Measurements from ENCODE around the gene KRTAP4-5.
"Not testable (repeated sequence)": the region's sequence is repeated elsewhere in the genome, so short reads cannot be mapped to it uniquely, and the experiment has no call there.

Gene KRTAP4-5

DNA sequence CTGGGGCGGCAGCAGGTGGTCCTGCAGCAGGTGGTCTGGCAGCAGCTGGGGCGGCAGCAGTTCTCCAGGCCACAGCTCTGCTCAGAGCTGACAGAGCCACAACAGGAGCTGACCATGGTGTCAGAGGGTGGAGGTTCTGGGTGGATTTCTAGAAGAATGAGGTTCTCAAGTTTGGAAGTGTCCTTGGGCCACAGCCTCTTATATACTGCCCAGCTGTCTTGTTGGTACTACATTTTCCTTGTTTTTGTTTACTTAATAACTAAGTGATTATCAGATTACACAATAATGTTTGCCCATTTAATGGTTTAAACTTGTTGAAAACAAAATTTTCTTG is at the start of gene KRTAP4-5:
TSS of gene KRTAP4-5 (minus strand) at position 174 of the 334 bp plus-strand sequence. CDS start at position 116, 58 bp downstream.
- FAIRE-seq: no peak

DNA sequence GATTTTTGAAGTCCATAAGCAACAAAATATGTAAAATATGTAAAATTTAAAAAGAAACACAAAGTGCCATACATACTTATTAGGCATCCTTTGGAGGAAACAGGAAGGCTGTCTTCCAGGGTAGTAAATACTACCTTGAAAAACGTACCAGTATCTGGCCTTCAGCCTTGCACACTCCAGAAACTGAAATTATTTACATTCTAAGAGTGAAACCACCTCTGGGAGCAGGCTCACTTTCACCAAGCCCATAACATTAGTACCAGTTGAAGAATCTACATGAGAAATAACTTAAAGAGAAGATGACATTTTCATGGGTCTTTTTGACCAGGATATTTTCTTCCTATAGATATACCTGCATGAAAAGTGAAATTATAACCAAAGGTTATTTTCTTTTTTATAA is 46.4 kb upstream of the KRTAP4-5 start:
- FAIRE-seq: no peak

DNA sequence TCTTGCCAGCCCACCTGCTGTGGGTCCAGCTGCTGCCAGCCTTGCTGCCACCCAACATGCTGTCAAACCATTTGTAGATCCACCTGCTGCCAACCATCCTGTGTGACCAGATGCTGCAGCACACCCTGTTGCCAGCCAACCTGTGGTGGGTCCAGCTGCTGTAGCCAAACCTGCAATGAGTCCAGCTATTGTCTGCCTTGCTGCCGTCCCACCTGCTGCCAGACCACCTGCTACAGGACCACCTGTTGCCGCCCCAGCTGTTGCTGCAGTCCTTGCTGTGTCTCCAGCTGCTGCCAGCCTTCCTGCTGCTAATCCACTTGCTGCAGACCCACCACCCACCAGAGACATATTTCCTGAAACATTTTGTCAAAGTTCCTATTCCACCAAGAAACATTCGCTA is 40.7 kb upstream of the KRTAP4-5 start:
- no peak for FAIRE-seq

DNA sequence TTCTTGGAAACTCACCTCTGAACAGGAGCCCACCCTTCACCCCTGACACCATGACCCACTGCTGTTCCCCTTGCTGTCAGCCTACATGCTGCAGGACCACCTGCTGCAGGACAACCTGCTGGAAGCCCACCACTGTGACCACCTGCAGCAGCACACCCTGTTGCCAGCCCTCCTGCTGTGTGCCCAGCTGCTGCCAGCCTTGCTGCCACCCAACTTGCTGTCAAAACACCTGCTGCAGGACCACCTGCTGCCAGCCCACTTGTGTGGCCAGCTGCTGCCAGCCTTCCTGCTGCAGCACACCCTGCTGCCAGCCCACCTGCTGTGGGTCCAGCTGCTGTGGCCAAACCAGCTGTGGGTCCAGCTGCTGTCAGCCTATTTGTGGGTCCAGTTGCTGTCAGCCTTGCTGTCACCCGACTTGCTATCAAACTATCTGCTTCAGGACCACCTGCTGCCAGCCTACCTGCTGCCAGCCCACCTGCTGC is 40.3 kb upstream of the KRTAP4-5 start, which contains the start of gene KRTAP9-1:
TSS of gene KRTAP9-1 (plus strand) at position 51 of the 482 bp plus-strand sequence. CDS start at position 51, 0 bp downstream.
- not testable (repeated sequence) for FAIRE-seq

DNA sequence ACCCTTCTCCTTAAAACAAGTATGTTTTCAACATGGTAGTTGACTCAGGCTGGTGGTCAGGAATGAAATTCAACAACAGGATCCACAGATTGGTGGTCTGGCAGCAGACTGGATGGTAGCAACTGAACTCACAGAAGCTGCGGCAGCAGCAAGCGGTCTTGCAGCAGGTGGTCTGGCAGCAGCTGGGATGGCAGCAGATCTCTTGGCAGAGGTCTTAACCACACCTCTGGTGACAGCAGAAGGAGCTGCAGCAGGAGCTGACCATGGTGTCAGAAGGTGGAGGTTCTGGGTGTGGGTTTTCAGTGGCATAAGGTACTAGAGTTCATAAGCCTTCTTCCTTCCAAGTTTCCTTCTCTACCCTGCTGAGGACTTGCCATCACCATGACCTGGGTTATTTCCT is 37.2 kb upstream of the KRTAP4-5 start:
- no peak for FAIRE-seq

DNA sequence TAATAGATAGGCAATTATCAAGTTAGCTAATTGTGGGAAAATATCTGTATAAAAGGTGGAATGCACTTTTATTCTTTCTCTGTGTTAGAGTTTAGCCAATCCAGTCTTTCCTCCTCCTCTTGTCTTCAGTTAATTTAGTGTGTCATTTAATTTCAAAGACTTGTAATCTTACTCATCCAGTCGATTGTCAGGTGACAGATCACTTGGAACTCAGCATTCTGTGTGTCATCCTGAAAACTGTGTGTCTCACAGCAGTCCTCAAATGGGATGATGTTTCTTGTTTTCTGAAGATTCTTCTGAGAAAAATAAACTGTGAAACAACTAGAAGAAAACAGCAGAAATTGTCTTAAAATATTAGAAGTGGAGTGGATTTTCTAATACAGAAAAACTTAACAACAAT is 35.4 kb upstream of the KRTAP4-5 start:
- FAIRE-seq: no peak

DNA sequence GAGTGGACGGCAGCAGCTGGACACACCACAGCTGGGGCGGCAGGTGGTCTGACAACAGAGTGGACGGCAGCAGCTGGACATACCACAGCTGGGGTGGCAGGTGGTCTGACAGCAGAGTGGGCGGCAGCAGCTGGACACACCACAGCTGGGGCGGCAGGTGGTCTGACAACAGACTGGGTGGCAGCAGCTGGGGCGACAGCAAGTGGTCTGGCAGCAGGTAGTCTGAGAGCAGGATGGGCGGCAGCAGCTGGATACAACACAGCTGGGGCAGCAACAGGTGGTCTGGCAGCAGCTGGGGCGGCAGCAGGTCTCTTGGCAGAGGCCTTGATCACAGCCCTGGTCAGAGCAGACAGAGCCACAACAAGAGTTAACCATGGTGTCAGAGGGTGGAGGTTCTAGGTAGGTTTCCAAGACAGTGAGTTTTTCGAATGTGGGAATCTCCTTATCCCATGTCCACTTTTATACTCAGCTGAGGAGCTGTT is 34.9 kb upstream of the KRTAP4-5 start, which contains the start of gene KRTAP4-1:
TSS of gene KRTAP4-1 (minus strand) at position 432 of the 482 bp plus-strand sequence. CDS start at position 375, 57 bp downstream.
- FAIRE-seq: no peak

DNA sequence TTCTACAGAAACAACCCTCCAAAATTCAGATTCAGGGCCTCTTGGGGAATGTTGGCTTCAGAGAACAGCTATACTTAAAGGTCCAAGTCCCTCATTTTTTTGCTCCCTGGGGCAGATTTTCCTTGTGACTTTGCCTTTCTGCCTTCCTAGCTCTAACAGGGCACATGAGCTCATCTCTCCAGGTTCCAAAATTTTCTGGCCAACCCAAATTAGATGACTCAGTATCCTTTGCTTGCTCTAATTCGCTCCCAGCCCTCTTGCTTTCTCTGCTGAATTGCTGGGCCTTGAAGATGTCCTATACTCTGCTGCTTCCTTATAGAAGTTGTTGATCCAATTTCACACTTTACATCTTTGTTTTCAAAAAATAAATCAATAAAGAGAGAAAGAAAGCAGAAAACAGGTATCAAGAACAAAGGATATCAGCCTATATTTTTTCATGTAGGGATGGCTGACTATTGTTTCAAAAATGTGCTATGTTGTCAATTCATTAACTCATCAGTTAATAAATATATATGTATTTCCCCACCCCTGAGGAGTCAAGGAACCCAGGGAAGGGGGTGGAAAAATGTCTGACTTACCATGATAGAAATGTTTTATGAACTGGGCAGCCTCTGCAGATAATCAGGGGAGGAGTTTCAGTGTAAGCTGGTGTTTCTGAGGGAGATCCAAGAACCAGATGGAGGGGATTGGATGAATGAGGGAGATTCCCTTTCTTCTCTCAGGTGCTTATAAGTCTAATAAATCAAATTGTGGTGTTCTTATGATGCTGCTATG is 29.4 kb upstream of the KRTAP4-5 start:
- FAIRE-seq: no peak

DNA sequence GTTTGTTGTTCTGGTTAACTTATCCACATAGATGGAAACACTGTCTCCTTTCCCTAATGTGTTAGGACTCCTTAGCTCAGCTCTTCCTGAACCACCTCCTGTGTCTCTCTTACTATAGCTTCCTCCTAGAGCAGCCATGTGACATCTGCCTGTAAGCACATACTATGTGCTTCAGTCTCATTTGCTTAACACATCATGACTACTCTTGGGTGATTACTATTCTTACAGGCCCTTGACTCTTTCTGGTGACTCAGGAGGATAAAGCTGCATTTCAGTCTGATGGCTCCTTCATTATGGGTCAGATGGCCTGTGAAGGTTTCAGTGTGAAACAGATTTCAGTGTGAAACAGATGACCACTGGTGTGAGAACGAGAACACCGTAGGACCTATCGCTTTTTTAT is 28.7 kb upstream of the KRTAP4-5 start:
- no peak for FAIRE-seq

DNA sequence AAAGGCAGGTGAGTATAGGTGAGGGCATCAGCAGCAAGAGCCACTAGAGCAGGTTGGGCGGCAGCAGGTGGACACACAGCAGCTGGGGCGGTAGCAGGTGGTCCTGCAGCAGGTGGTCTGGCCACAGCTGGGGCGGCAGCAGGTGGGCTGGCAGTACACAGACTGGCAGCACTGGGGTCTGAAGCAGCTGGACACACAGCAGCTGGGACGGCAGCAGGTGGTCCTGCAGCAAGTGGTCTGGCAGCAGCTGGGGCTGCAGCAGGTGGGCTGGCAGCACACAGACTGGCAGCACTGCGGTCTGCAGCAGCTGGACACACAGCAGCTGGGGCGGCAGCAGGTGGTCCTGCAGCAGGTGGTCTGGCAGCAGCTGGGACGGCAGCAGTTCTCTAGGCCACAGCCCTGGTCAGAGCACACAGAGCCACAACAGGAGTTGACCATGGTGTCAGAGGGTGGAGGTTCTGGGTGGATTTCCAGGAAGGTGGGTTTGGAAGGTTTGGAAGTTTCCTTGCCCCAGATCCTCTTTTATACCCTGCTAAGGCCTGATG is 28.2 kb upstream of the KRTAP4-5 start, which contains the start of gene KRTAP4-2:
TSS of gene KRTAP4-2 (minus strand) at position 495 of the 545 bp plus-strand sequence. CDS start at position 438, 57 bp downstream.
- no peak for FAIRE-seq

DNA sequence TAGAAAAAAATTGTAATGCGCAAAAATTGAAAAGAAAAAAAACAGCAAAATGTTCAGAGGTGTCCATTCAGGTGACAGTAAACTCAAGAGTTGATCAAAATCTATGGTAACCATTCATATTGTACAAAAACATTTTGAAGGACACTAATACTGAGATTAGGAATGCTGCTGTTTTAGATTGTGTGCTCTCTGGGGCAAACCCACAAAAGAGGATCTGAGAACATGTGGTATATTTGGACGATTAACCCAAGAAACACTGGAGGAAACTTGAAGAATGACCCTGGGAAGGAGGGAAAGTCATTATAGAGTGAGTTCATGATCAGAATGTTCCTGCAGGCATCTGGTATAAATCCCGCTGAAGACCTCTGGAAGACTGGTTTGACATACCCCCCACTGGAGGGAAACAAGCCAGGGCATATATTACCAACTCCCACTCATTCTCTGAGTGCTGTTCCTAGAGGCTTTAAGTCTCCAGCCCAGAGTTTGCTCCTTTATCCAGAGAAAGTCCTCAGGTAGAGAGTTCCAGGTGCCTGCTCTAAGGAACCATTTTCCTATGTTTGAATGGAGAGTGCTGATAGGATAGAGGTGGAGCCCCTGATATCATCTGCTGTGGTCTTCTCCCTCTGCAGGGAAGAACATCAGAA is 27.2 kb upstream of the KRTAP4-5 start:
- FAIRE-seq: peak; percentile 29

DNA sequence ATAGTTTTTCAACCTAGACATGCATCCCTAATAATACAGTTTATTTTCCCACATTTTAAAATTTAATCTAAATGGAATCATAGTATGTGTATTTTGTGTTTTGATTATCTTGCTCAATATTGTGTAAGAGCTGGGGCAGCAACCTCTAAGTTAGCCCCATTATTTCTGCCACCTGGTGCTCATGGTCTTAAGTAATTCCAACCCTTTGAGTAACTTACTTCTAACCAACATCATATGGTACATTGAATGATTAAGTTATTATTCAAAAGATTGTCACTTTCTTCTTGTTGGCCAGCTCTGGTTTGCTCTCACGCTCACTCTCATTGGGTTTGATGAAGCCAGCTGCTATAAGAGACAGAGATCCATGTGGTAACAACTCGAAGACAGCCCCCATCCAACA is 22.3 kb upstream of the KRTAP4-5 start:
- no peak for FAIRE-seq

DNA sequence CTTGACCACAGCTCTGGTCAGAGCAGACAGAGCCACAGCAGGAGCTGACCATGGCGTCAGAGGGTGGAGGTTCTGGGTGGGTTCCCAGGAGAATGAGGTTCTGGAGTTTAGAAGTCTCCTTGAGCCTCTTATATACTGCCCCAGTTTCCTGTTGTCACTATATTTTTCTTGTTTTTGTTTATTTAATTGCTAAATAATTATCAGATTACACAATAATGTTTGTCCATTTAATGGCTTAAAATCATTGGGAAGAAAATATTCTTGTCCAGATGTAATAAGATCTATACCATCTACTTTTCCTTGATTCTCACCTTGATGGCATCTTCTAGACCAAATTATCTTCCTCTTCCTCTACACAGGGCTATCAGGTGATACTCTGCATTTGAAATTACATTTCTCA is 18.5 kb upstream of the KRTAP4-5 start, which contains the start of gene KRTAP4-3:
TSS of gene KRTAP4-3 (minus strand) at position 101 of the 400 bp plus-strand sequence. CDS start at position 52, 49 bp downstream.
- no peak for FAIRE-seq

DNA sequence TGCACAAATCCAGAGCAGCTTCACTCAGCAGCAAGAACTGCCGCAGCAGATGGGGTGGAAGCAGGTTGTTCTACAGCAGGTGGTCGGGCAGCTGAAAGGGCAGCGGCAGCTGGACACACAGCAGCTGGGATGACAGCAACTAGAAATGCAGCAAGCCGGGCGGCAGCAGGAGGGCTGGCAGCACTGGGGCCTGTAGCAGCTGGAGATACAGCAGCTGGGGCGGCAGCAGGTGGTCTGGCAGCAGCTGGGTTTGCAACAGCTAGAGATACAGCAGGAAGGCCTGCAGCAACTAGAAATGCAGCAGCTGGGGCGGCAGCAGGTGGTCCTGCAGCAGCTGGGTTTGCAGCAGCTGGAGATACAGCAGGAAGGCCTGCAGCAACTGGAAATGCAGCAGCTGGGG is 17.9 kb upstream of the KRTAP4-5 start:
- no peak for FAIRE-seq

DNA sequence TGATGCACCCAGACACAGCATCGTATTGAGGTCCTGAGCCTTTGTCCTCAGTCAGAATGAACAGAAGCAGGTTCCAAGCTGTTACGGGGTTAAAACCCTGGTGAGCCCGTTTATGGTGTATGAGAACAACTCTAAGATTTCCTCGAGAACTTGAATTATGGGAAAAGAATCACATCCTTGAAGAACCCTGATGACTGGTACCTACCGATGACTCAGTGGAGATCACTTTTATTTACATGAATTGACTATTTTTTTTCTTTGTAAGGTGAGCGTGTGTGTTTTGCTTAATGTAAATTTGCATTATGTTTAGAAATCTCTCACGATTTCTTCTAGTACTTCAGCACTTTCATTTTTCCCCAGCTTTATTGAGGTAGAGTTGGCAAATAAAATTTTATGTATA is 14.2 kb upstream of the KRTAP4-5 start:
- FAIRE-seq: no peak

DNA sequence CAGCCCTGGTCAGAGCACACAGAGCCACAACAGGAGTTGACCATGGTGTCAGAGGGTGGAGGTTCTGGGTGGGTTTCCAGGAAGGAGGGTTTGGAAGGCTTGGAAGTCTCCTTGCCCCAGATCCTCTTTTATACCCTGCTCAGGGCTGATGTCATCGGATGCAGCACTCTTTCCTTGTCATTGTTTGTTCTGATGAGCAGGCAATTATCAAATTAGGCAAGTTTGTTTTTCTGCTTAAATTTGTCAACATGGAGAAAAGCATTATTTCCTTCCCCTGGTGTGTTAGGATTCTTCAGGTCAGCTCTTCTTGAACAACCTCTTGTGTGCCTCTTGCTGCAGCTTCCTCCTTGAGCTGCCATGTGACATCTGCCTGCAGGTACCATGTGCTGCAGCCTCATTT is 11.0 kb upstream of the KRTAP4-5 start, which contains the start of gene KRTAP4-4:
TSS of gene KRTAP4-4 (minus strand) at position 101 of the 400 bp plus-strand sequence. CDS start at position 44, 57 bp downstream.
- no peak for FAIRE-seq

DNA sequence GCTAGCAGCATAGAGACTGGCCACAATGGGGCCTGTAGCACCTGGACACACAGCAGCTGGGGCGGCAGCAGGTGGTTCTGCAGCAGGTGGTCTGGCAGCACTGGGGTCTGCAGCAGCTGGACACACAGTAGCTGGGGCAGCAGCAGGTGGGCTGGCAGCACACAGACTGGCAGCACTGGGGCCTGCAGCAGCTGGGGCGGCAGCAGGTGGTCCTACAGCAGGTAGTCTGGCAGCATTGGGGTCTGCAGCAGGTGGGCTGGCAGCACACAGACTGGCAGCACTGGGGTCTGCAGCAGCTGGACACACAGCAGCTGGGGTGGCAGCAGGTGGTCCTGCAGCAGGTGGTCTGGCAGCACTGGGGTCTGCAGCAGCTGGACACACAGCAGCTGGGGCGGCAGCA is 10.6 kb upstream of the KRTAP4-5 start:
- FAIRE-seq: not testable (repeated sequence)

DNA sequence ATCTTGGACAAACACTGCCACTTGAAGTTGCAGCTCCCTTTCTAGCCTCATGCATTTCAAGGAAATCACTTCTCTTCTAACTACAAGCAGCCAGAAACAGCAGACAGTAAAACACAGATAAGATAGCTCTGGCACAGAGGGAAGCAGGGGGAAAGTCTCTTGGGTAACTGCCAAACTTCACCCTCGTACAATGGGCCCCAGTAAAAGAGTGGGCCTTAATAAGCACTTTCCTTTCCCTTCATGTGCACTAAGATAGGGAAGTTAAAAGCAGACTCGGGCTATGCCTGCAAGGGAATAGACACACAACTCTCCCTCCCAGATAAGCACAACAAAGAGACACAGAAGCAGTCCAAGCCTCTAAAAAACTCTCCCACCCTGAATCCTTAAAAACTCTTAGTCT is 4.2 kb upstream of the KRTAP4-5 start:
- no peak for FAIRE-seq

DNA sequence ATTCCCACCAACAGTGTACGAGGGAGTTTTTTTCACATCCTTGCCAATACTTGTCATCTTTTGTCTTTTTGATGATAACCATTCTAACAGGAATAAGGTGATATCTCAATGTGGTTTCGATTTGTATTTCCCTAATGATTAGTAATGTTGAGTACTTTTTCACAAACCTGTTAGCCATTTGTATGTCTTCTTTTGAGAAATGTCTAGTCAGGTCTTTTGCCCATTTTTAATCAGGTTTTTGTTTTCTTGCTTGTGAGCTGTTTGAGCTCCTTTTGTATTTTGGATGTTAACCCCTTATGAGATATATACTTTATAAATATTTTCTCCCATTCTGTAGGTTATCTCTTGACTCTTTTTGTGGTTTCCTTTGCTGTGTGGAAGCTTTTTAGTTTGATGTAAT is 1.9 kb upstream of the KRTAP4-5 start:
- FAIRE-seq: no peak

DNA sequence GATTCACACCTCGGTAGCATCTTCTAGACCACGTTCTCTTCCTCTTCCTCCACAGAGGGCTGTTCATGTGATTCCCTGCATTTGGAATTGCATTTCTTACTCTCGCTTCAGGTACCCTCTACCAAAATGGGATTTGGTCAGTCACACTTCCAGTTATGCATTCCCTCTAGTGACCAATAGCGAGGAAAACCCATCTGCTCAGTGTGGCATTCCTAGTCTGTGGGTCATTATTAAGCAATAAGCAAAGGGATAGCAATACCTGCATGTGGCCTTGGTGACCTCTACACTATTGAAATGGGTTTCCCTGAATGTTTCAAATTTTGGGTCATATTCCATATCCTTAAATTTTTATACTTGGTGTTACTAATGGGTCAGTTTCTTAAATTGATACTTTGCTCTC is 401 bp upstream of the KRTAP4-5 start:
- FAIRE-seq: no peak

DNA sequence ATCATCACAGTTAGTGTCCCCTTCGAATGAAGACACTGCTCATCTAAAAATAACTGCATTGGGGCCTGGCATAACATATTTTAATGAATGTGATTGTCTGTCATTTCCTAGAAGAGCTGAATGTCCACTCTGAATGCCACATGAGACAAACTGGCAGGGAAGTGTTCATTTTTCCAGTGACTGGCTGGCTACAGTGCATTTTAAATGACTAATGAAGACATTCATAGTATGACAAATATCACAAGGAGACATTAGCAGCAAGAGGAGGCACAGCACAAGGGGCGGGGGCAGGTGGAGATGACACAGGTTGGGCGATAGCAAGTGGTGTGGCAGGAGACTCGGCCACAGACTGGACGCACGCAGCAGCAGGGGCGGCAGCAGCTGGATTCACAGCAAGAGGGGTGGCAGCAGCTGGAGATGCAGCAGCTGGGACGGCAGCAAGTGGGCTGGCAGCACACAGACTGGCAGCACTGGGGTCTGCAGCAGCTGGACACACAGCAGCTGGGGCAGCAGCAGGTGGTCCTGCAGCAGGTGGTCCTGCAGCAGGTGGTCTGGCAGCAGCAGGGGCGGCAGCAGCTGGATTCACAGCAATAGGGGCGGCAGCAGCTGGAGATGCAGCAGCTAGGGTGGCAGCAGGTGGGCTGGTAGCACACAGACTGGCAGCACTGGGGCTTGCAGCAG is 514 bp downstream of the KRTAP4-5 start:
- FAIRE-seq: not testable (repeated sequence)

DNA sequence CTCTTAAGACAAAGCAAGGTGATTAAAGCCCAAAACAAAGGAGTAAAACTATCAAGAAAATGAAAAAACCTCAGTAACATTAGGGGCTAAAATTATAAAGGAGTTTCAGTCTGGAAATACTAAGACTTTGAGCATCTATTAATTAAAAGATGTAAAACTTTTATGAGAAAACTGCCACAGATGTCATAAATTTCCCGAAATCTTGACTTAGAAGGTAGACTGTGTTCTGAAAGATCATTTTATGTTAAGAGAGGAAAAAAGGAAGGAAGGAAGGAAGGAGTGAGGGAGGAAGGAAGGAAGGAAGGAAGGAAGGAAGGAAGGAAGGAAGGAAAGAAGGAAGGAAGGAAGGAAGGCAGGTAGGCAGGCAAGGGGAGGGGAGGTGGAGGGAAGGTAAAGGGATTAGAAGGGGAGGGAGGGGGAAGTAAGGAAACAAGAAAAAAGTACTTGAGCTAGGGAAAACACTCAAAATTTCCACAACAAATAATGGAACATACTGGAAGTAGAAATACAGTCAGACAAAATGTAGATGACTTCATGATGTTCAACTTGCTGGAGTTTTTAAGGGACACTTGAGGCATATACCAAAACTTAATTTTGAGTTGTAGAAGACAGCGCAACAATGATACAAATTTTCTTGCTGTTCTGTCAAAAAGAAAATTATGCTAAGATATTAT is 2.0 kb downstream of the KRTAP4-5 start:
- FAIRE-seq: no peak
